Body of pancreas (tissue), 4 donors: ENCODE data around the gene CENPF. TPM values are rescaled to one million over a fixed set of nuclear protein-coding genes. Genes with fewer than 3 reads are reported as not detected.

Source experiments
- ATAC-seq: fragments of 150-250 bp; one replicate; pipeline ENCODE4 v1.9.1; 2016
- DNase-seq, 4 donors: peaks; one replicate each; pipeline ENCODE4 v3.0.0-alpha.2; 2019
- H3K27ac ChIP-seq, 4 donors: fragments of 200-600 bp; sonication (generic); 1 replicate in 3 of 4; 2 replicates in 1 of 4; pipeline versions ENCODE4 v1.5.1 to v1.6.1; 2016 to 2019; ENCODE audit warnings: mild to moderate bottlenecking in 1 of 4, mixed read lengths in 1 of 4, moderate library complexity in 1 of 4
- H3K27me3 ChIP-seq, 2 donors: fragments of 200-600 bp; sonication (generic); one replicate each; pipeline ENCODE4 v1.6.0; 2016; ENCODE audit warnings: mild to moderate bottlenecking in 1 of 2
- H3K36me3 ChIP-seq, 2 donors: fragments of 200-600 bp; sonication (generic); replicated peaks in 1 of 2; 2 replicates each; pipeline ENCODE4 v1.5.1; 2016; ENCODE audit warnings: low read depth in 2 of 2; ENCODE audit not compliant: insufficient read depth in 1 of 2
- H3K4me1 ChIP-seq: fragments of 200-600 bp; sonication (generic); one replicate; pipeline ENCODE4 v1.6.0; 2016
- H3K4me3 ChIP-seq, 2 donors: fragments of 200-600 bp; sonication (generic); 1 replicate in 1 of 2; 2 replicates in 1 of 2; pipeline ENCODE4 v1.5.1; 2016 to 2019
- H3K9me3 ChIP-seq, 3 donors: fragments of 200-600 bp; sonication (generic); 1 replicate in 2 of 3; 2 replicates in 1 of 3; pipeline ENCODE4 v1.5.1; 2016
- CTCF ChIP-seq, 7 experiments: fragments of 450-650 bp in 4 of 7; fragments of 200-600 bp in 3 of 7; sonication (generic) in 3 of 7; IDR thresholded peaks; one replicate each; pipeline ENCODE4 v1.5.1; 2016 to 2019; ENCODE audit warnings: antibody characterized with exemption in 7 of 7
- POLR2A ChIP-seq, 3 donors: fragments of 450-650 bp; IDR thresholded peaks; one replicate each; pipeline ENCODE4 v1.6.1; 2016; ENCODE audit warnings: antibody characterized with exemption in 3 of 3, mild to moderate bottlenecking in 2 of 3
- WGBS, 2 donors: methylation state at CpG; one replicate each; pipeline ENCODE4 v1.1.5; 2017; 5-methylcytosine and 5-hydroxymethylcytosine counted together
- intact Hi-C: fragments of 100-400 bp; cut with DNase I; formaldehyde crosslinking; loops from one replicate; pipeline ENCODE4 v1.15.1; 2023
- total RNA-seq, 2 donors: library from RNA; depleted of rRNA; stranded (reverse); fragments of >200 nt; gene quantifications; one replicate each; pipeline ENCODE4 v1.1.0, GENCODE V29; 2016

Gene CENPF
- total RNA-seq, 2 donors from 2014 or later, result under 0.01 TPM; not detected in 1

- Histone ChIP-seq H3K4me1 (no peaks in the 10 kb centered on the region), H3K9me3 (no peaks in the 10 kb centered on the region), H3K36me3 (no peaks in the 10 kb centered on the region), H3K4me3 (no peak overlapping the region), H3K27me3 (no peaks in the 10 kb centered on the region), H3K27ac (no peak overlapping the region)
- intact Hi-C loops, result no loop called here
- TF ChIP-seq CTCF (IDR thresholded peaks at IDR 0.05) (no peak), POLR2A (IDR thresholded peaks at IDR 0.05) (no peak)
- ATAC-seq (no peak), DNase-seq (no peak)
- 71 to 73% methylated on average over 3 of the region's 3 CpGs for WGBS, 2 donors
Measured at GRCh38 chr1:214566158-214567104, 36.6 kb upstream of the CENPF start.

- DNase-seq, result no peak
- no peaks in the 10 kb centered on the region for H3K4me1 ChIP-seq
- H3K27ac ChIP-seq, result no peak overlapping the region
- no peaks in the 10 kb centered on the region for H3K9me3 ChIP-seq
- no peak for ATAC-seq
- TF ChIP-seq CTCF (IDR thresholded peaks at IDR 0.05) (no peak), POLR2A (IDR thresholded peaks at IDR 0.05) (no peak)
- H3K27me3 ChIP-seq, result no peaks in the 10 kb centered on the region
- H3K36me3 ChIP-seq, result no peaks in the 10 kb centered on the region
- 87 to 93% methylated on average over 2 of the region's 2 CpGs for WGBS, 2 donors
- H3K4me3 ChIP-seq, result no peak overlapping the region
- intact Hi-C loops, result no loop called here
Measured at GRCh38 chr1:214567481-214567980, 35.5 kb upstream of the CENPF start.

- H3K4me3 ChIP-seq, result no peak overlapping the region
- no peaks in the 10 kb centered on the region for H3K9me3 ChIP-seq
- peak in 1 of 4 donors; percentile 9 for DNase-seq
- H3K4me1 ChIP-seq, result peaks cover 2% of the 10 kb centered on the region
- WGBS, 2 donors, result 55 to 57% methylated on average over 4 of the region's 4 CpGs
- intact Hi-C loops, result no loop called here
- H3K36me3 ChIP-seq, result no peaks in the 10 kb centered on the region
- no peak for ATAC-seq
- TF ChIP-seq CTCF (IDR thresholded peaks at IDR 0.05), result no peak
- no peak for TF ChIP-seq POLR2A (IDR thresholded peaks at IDR 0.05)
- H3K27me3 ChIP-seq, result no peaks in the 10 kb centered on the region
- no peak overlapping the region for H3K27ac ChIP-seq
Measured at GRCh38 chr1:214568328-214568727, 34.7 kb upstream of the CENPF start.

- no peaks in the 10 kb centered on the region for H3K36me3 ChIP-seq
- DNase-seq (no peak), ATAC-seq (no peak)
- 72 to 79% methylated on average over 2 of the region's 2 CpGs for WGBS, 2 donors
- H3K4me3 ChIP-seq, result no peak overlapping the region
- no peaks in the 10 kb centered on the region for H3K27me3 ChIP-seq
- H3K9me3 ChIP-seq, result no peaks in the 10 kb centered on the region
- TF ChIP-seq CTCF (IDR thresholded peaks at IDR 0.05), result no peak
- TF ChIP-seq POLR2A (IDR thresholded peaks at IDR 0.05), result no peak
- peaks cover 5% of the 10 kb centered on the region for H3K4me1 ChIP-seq
- intact Hi-C loops, result no loop called here
- no peak overlapping the region for H3K27ac ChIP-seq
Measured at GRCh38 chr1:214569357-214570004, 33.5 kb upstream of the CENPF start.
